ENCODE measurements around the gene KLHDC7A.

GRCh38 chr1:18481921-18482701, 1.4 kb downstream of the KLHDC7A start:
- TF ChIP-seq CTCF (conservative IDR thresholded peaks at IDR 0.05; ENCODE audit: low read depth, low read length) (no peak), POLR2A (IDR thresholded peaks at IDR 0.05; ENCODE audit: low read depth, low read length) (no peak), RAD21 (IDR thresholded peaks at IDR 0.05; ENCODE audit: low read length) (no peak), CEBPB (IDR thresholded peaks at IDR 0.05; ENCODE audit: low read depth, low read length) (no peak), RFX5 (IDR thresholded peaks at IDR 0.05; ENCODE audit: low read depth, low read length) (no peak), CHD1 (IDR thresholded peaks at IDR 0.05; ENCODE audit: low read depth, low read length) (no peak), USF2 (IDR thresholded peaks at IDR 0.05; ENCODE audit: low read depth, low read length) (no peak), ELK1 (IDR thresholded peaks at IDR 0.05; ENCODE audit: borderline replicate concordance, low read depth, low read length) (no peak), MAFK (IDR thresholded peaks at IDR 0.05; ENCODE audit: low read depth, low read length) (no peak), MXI1 (IDR thresholded peaks at IDR 0.05; ENCODE audit: borderline replicate concordance, low read depth, low read length) (no peak)

Data from IMR-90 (cell line).